HepG2 (cell line): ENCODE data around the gene PSMC4. TPM values are rescaled to one million over a fixed set of nuclear protein-coding genes. Genes with fewer than 3 reads are reported as not detected.
A peak's percentile ranks its signal among the peaks of the same experiment; 100 is the strongest.

Experiments
- EED ChIP-seq: sonication (generic); formaldehyde crosslinking; IDR thresholded peaks from 2 replicates; pipeline ENCODE4 v1.5.0; 2020; ENCODE audit warnings: mild to moderate bottlenecking, missing genetic modification reagents
- HDAC6 ChIP-seq: fragments of 200-600 bp; sonication (generic); IDR thresholded peaks from 2 replicates; pipeline ENCODE4 v1.7.0; 2017; ENCODE audit warnings: mild to moderate bottlenecking, antibody characterized with exemption, low read length, low read depth
- HMGXB4 ChIP-seq, 2 experiments: sonication (generic) in 1 of 2; formaldehyde crosslinking in 1 of 2; IDR thresholded peaks; 2 replicates each; pipeline versions ENCODE4 v1.4.0 to v1.6.1; 2018 to 2020; ENCODE audit warnings: missing genetic modification reagents in 2 of 2, borderline replicate concordance in 1 of 2, low read depth in 1 of 2, mild to moderate bottlenecking in 1 of 2, missing biosample characterization in 1 of 2
- HNRNPK ChIP-seq: fragments of 200-400 bp; formaldehyde crosslinking; IDR thresholded peaks from 2 replicates; pipeline ENCODE4 v1.6.1; 2018; ENCODE audit warnings: low read length, low read depth, moderate library complexity, mild to moderate bottlenecking; ENCODE audit not compliant: poor library complexity, severe bottlenecking
- HNRNPUL1 ChIP-seq: fragments of 200-400 bp; formaldehyde crosslinking; IDR thresholded peaks from 2 replicates; pipeline ENCODE4 v1.6.1; 2017; ENCODE audit warnings: low read depth, mild to moderate bottlenecking, low read length, moderate library complexity
- MED13 ChIP-seq: sonication (generic); formaldehyde crosslinking; IDR thresholded peaks from 2 replicates; pipeline ENCODE4 v1.5.0; 2020; ENCODE audit warnings: missing genetic modification reagents
- POLR2AphosphoS5 ChIP-seq: IDR thresholded peaks from 2 replicates; pipeline ENCODE4 v1.6.1; 2012; ENCODE audit warnings: low read depth, low read length
- SAFB2 ChIP-seq: sonication (generic); formaldehyde crosslinking; IDR thresholded peaks from 2 replicates; pipeline ENCODE4 v1.5.1; 2020; ENCODE audit warnings: missing genetic modification reagents, low read depth, mild to moderate bottlenecking, borderline replicate concordance
- ZKSCAN8 ChIP-seq: IDR thresholded peaks from 2 replicates; pipeline ENCODE4 v1.6.1; 2016; ENCODE audit warnings: borderline replicate concordance, missing genetic modification reagents, missing compliant biosample characterization
- ZMYM3 ChIP-seq: sonication (generic); formaldehyde crosslinking; IDR thresholded peaks from 2 replicates; pipeline ENCODE4 v1.5.1; 2020; ENCODE audit warnings: mild to moderate bottlenecking, missing genetic modification reagents
- ZNF180 ChIP-seq: sonication (generic); formaldehyde crosslinking; IDR thresholded peaks from 2 replicates; pipeline ENCODE4 v1.4.0; 2020; ENCODE audit warnings: low read depth, missing genetic modification reagents, borderline replicate concordance
- ZNF24 ChIP-seq: fragments of 450-650 bp; IDR thresholded peaks from 2 replicates; pipeline ENCODE4 v1.6.1; 2017; ENCODE audit warnings: antibody characterized with exemption, mild to moderate bottlenecking
- ZNF446 ChIP-seq: sonication (generic); formaldehyde crosslinking; IDR thresholded peaks from 2 replicates; pipeline ENCODE4 v1.5.0; 2020; ENCODE audit warnings: mild to moderate bottlenecking, missing genetic modification reagents
- ZNF709 ChIP-seq: sonication (generic); formaldehyde crosslinking; IDR thresholded peaks from 2 replicates; pipeline ENCODE4 v1.5.0; 2020; ENCODE audit warnings: mild to moderate bottlenecking, missing genetic modification reagents
- ZNF737 ChIP-seq: sonication (generic); formaldehyde crosslinking; IDR thresholded peaks from 2 replicates; pipeline ENCODE4 v1.5.0; 2020; ENCODE audit warnings: missing genetic modification reagents, mild to moderate bottlenecking, borderline replicate concordance
- ZNF773 ChIP-seq: sonication (generic); formaldehyde crosslinking; IDR thresholded peaks from 2 replicates; pipeline ENCODE4 v1.4.0; 2020; ENCODE audit warnings: missing genetic modification reagents, borderline replicate concordance
- polyA plus RNA-seq, 8 experiments: library from polyadenylated mRNA; depleted of rRNA in 3 of 8; stranded (reverse) in 7 of 8; unstranded in 1 of 8; fragments of >200 nt; fragmentation: Illumina TruSeq in 4 of 8; extraction: Trizol in 4 of 8; gene quantifications; 2 replicates each; pipeline versions ENCODE4 v1.2.1 to v1.2.3, GENCODE V29; 2011 to 2016; ENCODE audit warnings: low read depth in 4 of 8, missing spikeins in 1 of 8, mixed read lengths in 1 of 8; ENCODE audit not compliant: insufficient read depth in 1 of 8
- total RNA-seq, 5 experiments: library from RNA; depleted of rRNA; stranded (reverse); fragments of >200 nt; fragmentation: Illumina TruSeq; extraction: Trizol; gene quantifications; 2 replicates each; pipeline ENCODE4 v1.2.3, GENCODE V29; 2016; ENCODE audit warnings: low read depth in 1 of 5
- TF ChIP-seq, protein P1 (sequence below): sonication (generic); formaldehyde crosslinking; IDR thresholded peaks from 2 replicates; pipeline ENCODE4 v1.5.1; 2020; ENCODE audit warnings: missing genetic modification reagents, mild to moderate bottlenecking, borderline replicate concordance
- TF ChIP-seq, protein P2 (sequence below): sonication (generic); formaldehyde crosslinking; conservative IDR thresholded peaks from 2 replicates; pipeline ENCODE4 v1.5.0; 2020; ENCODE audit warnings: missing genetic modification reagents
- TF ChIP-seq, protein P3 (sequence below): IDR thresholded peaks from 2 replicates; pipeline ENCODE4 v1.6.1; 2016
- TF ChIP-seq, protein P4 (sequence below): sonication (generic); formaldehyde crosslinking; IDR thresholded peaks from 2 replicates; pipeline ENCODE4 v1.5.0; 2020; ENCODE audit warnings: mild to moderate bottlenecking, missing genetic modification reagents

The PSMC4 gene
- total and polyA plus RNA-seq, 2 of the 13 experiments (the other 11 are each of a cell fraction or from before 2014, with no cell fraction given): 49.9 to 160 TPM

GRCh38 chr19:39969681-39970424 is 1.1 kb upstream of the PSMC4 start (continued):
- TF ChIP-seq, protein P1, sequence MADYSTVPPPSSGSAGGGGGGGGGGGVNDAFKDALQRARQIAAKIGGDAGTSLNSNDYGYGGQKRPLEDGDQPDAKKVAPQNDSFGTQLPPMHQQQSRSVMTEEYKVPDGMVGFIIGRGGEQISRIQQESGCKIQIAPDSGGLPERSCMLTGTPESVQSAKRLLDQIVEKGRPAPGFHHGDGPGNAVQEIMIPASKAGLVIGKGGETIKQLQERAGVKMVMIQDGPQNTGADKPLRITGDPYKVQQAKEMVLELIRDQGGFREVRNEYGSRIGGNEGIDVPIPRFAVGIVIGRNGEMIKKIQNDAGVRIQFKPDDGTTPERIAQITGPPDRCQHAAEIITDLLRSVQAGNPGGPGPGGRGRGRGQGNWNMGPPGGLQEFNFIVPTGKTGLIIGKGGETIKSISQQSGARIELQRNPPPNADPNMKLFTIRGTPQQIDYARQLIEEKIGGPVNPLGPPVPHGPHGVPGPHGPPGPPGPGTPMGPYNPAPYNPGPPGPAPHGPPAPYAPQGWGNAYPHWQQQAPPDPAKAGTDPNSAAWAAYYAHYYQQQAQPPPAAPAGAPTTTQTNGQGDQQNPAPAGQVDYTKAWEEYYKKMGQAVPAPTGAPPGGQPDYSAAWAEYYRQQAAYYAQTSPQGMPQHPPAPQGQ (CRISPR knock-in tag): no peak
- TF ChIP-seq POLR2AphosphoS5: no peak
- TF ChIP-seq ZMYM3 (CRISPR knock-in tag): peak; percentile 15; the same call in 1 of the 2 replicates
- peak; percentile 40 for TF ChIP-seq HNRNPK
- TF ChIP-seq, protein P2, sequence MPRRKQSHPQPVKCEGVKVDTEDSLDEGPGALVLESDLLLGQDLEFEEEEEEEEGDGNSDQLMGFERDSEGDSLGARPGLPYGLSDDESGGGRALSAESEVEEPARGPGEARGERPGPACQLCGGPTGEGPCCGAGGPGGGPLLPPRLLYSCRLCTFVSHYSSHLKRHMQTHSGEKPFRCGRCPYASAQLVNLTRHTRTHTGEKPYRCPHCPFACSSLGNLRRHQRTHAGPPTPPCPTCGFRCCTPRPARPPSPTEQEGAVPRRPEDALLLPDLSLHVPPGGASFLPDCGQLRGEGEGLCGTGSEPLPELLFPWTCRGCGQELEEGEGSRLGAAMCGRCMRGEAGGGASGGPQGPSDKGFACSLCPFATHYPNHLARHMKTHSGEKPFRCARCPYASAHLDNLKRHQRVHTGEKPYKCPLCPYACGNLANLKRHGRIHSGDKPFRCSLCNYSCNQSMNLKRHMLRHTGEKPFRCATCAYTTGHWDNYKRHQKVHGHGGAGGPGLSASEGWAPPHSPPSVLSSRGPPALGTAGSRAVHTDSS (CRISPR knock-in tag): no peak
- TF ChIP-seq, protein P3, sequence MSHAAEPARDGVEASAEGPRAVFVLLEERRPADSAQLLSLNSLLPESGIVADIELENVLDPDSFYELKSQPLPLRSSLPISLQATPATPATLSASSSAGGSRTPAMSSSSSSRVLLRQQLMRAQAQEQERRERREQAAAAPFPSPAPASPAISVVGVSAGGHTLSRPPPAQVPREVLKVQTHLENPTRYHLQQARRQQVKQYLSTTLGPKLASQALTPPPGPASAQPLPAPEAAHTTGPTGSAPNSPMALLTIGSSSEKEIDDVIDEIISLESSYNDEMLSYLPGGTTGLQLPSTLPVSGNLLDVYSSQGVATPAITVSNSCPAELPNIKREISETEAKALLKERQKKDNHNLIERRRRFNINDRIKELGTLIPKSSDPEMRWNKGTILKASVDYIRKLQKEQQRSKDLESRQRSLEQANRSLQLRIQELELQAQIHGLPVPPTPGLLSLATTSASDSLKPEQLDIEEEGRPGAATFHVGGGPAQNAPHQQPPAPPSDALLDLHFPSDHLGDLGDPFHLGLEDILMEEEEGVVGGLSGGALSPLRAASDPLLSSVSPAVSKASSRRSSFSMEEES (CRISPR knock-in tag): no peak
- TF ChIP-seq ZNF737 (CRISPR knock-in tag): no peak
- no peak for TF ChIP-seq ZNF24
- TF ChIP-seq ZNF446 (CRISPR knock-in tag): no peak
- TF ChIP-seq SAFB2: no peak
- no peak for TF ChIP-seq HNRNPUL1
- no peak for TF ChIP-seq ZNF709 (CRISPR knock-in tag)
- TF ChIP-seq ZNF773 (CRISPR knock-in tag): no peak
- no peak for TF ChIP-seq ZNF180 (CRISPR knock-in tag)
- TF ChIP-seq HDAC6: no peak
- TF ChIP-seq, protein P4, sequence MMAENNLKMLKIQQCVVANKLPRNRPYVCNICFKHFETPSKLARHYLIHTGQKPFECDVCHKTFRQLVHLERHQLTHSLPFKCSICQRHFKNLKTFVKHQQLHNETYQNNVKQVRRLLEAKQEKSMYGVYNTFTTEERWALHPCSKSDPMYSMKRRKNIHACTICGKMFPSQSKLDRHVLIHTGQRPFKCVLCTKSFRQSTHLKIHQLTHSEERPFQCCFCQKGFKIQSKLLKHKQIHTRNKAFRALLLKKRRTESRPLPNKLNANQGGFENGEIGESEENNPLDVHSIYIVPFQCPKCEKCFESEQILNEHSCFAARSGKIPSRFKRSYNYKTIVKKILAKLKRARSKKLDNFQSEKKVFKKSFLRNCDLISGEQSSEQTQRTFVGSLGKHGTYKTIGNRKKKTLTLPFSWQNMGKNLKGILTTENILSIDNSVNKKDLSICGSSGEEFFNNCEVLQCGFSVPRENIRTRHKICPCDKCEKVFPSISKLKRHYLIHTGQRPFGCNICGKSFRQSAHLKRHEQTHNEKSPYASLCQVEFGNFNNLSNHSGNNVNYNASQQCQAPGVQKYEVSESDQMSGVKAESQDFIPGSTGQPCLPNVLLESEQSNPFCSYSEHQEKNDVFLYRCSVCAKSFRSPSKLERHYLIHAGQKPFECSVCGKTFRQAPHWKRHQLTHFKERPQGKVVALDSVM (CRISPR knock-in tag): peak; percentile 23; the same call in 1 of the 2 replicates
- no peak for TF ChIP-seq HMGXB4 (CRISPR knock-in tag; IDR thresholded peaks at IDR 0.05; ENCODE audit: borderline replicate concordance in 1 of 2, low read depth in 1 of 2)
- TF ChIP-seq ZKSCAN8 (CRISPR knock-in tag): no peak
- TF ChIP-seq EED: no peak
- TF ChIP-seq MED13: no peak
